Medulla oblongata (tissue), 1 donor: ENCODE data around the gene ULK3.
"Not testable (repeated sequence)": the region's sequence is repeated elsewhere in the genome, so short reads cannot be mapped to it uniquely, and the experiment has no call there.

Experiments used
- DNase-seq: peaks from one replicate; pipeline ENCODE4 v3.0.0-alpha.2; 2015; ENCODE audit errors: extremely low spot score

ULK3 gene, protein sequence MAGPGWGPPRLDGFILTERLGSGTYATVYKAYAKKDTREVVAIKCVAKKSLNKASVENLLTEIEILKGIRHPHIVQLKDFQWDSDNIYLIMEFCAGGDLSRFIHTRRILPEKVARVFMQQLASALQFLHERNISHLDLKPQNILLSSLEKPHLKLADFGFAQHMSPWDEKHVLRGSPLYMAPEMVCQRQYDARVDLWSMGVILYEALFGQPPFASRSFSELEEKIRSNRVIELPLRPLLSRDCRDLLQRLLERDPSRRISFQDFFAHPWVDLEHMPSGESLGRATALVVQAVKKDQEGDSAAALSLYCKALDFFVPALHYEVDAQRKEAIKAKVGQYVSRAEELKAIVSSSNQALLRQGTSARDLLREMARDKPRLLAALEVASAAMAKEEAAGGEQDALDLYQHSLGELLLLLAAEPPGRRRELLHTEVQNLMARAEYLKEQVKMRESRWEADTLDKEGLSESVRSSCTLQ

DNA sequence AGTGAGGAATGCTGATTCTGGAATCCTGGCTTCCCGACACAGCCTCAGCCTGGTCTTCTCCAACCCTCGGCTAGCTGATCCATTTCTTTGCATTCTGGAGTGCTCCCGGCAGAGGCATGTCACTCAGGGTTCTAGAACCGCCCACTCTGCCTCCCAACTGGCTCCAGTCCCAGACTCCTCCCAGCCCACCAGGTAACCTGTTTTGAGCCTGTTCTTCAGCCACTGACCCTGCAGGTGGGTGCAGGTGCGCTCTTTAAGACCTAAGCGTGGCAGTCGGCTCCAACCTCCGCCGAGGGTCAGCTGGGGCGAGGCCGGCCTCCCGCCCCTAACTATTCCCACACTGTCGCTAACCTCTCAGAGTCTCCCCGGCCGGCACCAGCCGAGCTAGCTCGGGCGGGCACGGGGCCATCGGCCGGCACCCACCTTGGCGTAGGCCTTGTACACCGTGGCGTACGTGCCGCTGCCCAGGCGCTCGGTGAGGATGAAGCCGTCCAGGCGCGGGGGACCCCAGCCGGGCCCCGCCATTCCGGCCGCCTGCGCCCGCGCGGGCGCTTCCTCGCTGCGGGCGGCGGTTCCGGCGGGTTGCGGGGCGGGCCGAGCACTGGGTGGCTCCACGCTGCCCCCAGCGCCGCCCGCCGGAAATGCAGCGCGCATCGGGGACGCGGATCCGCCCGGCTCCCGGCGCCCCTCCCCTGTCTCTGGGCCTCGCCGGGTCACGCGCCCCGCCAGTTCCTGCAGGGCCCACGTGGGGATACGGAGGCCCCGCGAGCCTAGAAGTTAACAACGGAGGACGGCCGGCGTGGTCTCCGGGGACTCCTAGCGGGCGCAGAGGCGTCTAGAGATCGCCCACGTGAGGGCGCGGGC is at the start of gene ULK3:
Gene ULK3 (minus strand): TSS at position 576 of the 864 bp plus-strand sequence. CDS start 51 bp downstream, at position 525.
- DNase-seq, result peak; percentile 95

DNA sequence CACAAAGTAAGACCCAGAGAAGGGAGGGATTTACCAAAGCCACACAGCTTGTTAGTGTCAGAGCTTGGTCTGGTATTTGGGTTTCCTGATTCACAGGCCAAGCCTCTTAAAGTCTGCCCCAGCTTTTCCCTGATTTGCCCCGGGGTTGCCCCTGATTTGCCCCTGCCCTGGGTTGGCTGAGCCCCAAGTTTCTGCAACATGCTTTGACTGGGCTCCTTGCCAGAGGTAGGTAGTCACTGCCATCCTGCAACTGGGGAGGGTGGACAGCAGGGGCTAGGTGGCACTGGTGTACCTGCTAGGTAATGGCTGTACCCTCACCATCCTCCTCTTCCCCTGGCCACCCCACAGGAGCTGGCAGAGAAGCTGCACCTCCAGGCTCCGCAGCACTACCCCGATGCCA is 49.4 kb upstream of the ULK3 start:
- DNase-seq, result no peak

DNA sequence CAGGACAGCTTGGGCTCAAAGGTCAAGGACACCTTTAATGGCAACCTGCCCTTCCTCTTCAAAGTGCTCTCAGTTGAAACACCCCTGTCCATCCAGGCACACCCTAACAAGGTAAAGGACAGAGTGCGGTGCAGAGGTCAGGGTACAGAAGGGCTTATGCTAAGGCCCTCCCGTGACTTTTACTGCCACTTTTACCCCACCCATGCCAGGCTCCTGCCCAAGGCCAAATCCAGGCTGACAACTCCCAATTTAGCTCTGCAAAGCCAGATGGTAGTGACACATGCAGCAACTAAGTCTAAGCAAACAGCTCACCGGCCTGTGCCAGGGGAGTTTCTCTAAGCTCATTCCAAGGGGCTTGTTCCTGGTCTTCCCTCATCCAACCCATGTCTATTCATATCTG is 48.5 kb upstream of the ULK3 start:
- no peak for DNase-seq

DNA sequence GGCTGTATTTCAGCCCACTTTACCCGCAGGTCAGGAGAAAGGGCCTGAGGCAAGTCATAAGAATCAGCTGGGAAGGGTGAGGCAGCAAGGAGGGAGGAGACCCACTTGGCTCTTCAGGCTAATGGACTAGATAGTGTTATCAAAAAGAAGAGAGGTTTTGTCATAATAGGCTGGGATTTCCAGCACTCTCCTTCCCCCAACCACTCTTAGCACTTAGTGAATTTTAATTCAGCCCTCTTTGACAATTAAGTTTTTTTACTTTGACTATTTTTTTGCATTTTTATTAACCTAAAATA is 47.7 kb upstream of the ULK3 start:
- DNase-seq, result no peak

DNA sequence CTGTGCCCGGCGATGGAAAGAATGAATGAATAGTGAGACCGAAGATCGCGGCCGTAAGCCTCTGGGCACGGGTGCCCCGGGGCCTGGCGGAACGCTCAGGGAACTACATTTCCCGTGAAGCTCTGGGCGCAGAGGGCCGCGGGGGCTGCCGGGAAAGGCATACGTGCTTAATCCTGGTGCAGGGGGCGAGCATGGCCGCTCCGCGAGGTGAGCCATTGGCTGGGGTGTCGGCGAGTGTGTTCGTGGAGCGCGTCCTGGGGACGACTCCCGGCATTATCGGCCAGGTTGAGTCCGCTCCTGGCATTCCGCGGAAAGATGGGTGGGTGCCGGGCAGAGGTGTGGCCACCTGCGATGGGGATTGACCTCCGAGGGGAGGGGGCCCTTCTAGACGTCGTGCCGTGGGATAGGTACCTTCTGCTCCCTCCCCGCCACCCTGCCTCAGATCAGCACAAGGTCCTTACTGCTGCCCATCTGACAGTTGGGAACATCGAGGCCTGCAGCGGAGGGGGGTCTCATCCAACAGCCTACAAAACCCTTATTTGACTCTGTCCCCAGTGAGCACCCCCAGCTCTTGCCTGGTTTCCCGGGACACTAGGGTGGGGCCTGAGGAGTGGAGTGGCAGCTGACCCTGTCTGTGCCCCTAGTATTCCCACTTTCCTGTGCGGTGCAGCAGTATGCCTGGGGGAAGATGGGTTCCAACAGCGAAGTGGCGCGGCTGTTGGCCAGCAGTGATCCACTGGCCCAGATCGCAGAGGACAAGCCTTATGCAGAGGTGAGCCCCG is 47.1 kb upstream of the ULK3 start, which contains the start of gene MPI:
Gene MPI (plus strand): TSS at position 160 of the 782 bp plus-strand sequence. CDS start 32 bp downstream, at position 192.
- DNase-seq, result peak; percentile 92

DNA sequence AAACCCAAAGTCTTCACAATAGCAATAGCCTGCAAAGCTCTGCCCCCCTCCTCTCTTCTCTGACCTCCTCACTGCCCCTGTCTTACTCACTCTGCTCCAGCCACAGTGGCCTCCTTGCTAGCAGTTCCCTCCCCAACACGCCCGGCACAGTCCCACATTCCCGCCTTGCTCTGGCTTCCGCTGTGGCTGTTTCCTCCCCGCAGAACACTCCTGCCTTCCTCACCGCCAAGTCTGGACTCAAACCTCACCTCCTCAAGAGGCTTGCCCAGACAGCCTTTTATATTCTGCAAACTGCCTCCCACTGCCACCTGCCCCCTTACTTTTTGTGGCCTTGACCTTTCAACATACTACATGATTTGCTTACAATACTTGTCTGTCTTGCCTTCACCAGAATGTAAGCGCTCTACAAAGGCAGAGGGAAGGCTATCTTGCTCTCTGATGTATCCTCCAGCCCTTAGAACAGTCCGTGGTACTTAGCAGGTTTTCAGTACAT is 46.5 kb upstream of the ULK3 start:
- no peak for DNase-seq

DNA sequence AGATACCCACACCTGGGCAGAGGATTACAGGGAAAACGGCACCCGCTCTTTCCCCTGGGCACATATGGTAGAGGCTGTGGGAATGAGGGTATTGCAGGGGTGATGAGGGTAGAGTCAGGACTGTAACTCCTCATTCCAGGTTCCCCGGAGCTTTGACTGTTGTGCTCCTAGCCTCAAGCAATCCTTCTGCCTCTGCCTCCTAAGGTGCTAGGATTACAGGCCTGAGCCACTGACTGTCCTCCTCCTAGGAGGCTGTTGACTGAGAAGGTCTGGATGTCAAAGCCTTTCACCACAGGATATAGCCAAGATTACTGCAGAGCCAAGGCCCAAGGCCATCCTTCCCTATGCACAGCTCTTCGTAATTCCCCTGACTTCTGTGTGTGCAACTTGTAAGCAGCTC is 45.8 kb upstream of the ULK3 start:
- DNase-seq, result no peak

DNA sequence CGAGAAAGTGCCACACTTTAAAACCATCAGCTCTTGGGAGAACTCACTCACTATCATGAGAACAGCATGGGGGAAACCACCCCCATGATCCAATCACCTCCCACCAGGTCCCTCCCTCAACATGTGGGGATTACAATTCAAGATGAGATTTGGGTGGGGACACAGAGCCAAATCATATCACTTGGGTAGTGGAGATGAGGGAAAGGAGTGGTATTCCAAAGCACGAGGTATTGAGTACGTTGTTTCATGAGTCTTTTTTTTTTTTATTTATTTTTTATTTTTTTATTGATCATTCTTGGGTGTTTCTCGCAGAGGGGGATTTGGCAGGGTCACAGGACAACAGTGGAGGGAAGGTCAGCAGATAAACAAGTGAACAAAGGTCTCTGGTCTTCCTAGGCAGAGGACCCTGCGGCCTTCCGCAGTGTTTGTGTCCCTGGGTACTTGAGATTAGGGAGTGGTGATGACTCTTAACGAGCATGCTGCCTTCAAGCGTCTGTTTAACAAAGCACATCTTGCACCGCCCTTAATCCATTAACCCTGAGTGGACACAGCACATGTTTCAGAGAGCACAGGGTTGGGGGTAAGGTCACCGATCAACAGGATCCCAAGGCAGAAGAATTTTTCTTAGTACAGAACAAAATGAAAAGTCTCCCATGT is 44.7 kb upstream of the ULK3 start:
- DNase-seq, result not testable (repeated sequence)

DNA sequence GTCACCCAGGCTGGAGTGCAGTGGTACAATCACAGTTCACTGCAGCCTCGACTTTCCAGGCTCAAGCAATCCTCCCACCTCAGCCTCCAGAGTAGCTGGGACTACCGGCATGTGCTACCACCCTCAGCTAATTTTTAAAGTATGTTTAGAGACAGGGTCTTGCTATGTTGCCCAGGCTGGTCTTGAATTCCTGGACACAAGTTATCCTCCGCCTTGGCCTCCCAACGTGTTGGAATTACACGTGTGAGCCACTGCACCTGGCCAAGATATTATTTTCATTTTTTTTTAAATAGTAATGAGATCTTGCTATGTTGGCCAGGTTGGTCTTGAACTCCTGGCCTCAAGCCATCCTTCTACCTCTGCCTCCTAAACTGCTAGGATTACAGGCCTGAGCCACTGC is 42.5 kb upstream of the ULK3 start:
- DNase-seq, result no peak

DNA sequence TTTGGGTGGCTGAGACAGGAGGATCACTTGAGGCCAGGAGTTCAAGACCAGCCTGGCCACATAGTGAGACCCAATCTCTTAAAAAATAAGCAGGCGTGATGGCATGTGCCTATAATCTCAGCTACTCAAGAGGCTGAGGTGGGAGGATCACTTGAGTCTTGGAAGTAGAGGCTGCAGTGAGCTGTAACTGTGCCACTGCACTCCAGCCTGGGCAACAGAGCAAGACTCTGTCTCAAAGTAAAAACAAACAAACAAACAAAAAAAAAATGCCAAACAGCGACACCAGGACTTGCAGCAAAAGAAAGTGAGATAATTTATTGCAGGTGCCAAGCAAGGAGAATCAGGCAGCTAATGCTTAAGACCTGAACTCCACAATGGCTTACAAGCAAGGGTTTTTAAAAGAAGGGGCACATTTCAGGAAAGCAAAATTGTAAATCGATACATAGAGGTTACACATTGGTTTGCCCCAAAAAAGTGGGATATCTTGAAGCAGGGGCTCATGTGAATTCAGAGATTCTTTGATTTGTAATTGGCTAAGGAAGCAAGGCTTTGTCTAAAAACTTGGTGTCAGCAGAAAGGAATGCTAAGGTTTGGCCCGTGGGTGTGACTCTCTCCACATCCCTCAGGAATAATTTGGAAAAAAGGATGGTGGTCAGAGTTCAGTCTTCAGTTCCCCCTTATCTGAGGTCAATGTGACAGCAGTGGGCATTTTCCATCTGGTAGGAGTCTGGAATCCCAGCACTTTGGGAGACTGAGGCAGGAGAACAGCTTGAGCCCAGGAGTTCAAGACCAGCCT is 41.7 kb upstream of the ULK3 start:
- DNase-seq, result no peak

DNA sequence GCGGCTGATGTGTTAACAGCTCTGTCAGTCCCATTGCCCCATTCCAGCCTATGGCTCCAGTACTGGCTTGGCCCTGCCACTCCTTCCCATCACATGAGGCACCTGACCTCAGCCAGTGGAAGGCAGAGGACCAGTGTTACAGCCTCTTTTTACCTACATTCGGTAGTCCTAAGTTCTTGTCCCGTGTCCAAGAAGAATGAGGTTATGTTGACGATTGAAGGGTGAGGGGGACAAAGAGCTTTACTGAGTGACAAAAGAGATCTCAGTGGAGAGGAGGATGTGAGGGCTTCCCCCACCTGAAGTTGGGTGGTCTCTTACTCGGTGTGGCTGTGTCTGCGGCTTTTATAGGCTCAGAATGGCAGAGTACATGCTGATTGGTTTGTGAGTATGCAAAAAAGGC is 39.6 kb upstream of the ULK3 start:
- DNase-seq, result no peak

DNA sequence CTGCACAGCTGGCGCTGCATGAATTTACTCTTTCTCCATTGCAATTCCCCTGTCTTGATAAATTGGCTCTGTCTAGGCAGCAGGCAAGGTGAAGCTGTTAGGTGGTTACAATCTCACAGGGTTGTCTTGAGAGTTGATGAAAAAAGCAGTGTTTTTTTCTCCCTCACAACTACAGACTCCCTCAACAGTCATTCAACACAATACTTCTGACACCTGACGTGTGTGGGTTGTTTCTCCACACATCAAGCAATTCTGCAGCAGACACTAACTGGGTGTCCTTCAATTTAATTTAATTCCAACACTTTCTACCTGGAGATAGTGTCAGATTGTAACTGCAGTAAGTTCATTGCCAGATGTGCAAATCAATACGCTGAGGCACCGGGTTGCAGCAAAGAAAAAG is 35.3 kb upstream of the ULK3 start:
- no peak for DNase-seq

DNA sequence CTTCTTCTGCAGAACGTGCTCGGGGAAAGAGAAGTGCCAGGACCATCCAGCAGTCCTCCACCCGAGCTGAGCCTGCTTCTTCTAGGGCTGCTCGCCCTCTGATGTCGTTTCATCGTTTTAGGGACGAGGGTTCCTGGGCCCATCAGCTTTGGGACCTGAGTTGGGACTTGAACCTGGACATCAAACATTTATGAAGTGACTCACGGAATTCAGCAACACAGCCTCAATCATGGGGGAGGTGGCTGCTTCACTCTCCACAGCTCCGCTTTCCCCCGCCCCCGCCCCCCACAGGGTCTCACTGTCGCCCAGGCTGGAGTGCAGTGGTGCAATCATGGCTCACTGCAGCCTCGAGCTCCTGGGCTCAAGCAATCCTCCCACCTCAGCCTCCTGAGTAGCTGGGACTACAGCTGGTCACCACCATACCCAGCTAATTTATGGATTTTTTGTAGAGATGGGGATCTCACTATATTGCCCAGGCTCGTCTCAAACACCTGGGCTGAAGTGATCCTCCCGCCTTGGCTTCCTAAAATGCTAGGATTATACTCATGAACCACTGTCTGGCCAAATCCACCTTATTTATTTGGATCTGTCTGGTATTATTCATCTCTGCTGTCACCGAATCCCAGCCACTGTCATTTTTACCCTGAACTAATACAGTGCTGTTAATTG is 30.9 kb upstream of the ULK3 start:
- DNase-seq, result peak; percentile 49

DNA sequence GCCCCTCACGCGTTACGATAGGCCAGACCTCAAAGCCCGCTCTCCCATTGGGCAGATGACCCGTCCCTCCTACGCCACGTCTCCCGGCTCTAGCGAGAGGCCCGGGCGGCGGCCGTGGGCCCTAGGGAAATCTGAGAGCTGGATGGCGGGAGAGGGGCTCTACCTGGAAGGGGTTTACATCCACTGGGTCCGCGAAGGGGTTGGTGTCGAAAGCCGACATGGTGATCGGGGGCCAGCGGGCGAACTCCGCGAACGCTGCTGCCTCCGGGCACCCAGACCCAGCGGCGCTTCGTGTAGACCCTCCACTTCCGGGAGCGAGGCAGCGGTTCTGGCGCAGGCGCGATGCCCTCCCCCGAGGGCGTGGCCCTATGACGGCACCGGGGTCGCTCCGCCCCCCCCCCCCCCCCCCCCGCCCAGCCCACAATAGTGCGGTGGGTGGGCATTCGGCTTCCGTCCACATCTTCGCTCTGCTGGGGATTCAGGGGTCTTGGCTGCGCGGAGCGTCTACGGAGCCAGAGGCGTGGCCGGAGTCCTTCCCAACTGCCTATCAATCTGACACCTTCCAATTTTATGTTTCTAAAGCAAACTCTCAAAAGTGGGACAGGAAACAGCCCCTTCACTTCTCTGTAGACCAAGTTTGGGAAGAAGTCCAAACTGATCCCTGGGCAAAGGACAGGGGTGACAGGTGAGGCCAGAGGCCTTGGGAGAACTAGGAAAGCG is 30.2 kb upstream of the ULK3 start, which contains the start of gene SCAMP2:
Gene SCAMP2 (minus strand): TSS at position 330 of the 720 bp plus-strand sequence. CDS start 110 bp downstream, at position 220.
- DNase-seq, result peak; percentile 98

DNA sequence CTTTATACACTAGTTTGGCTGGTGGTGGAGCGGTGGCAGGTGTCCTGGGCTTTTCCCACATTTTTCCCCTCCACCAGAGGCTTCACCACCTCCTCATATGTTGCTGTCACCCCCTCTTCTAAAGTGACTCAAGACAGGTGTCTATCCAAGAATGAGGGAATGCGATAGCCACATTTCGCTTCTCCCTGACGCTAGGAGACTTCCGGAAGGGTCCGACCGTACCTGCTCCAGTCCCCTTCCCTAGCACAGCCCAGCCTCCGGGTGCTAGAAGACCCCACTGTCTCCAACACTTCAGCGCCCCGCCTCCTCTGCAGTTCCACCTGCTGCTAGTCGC is 29.7 kb upstream of the ULK3 start:
- no peak for DNase-seq

DNA sequence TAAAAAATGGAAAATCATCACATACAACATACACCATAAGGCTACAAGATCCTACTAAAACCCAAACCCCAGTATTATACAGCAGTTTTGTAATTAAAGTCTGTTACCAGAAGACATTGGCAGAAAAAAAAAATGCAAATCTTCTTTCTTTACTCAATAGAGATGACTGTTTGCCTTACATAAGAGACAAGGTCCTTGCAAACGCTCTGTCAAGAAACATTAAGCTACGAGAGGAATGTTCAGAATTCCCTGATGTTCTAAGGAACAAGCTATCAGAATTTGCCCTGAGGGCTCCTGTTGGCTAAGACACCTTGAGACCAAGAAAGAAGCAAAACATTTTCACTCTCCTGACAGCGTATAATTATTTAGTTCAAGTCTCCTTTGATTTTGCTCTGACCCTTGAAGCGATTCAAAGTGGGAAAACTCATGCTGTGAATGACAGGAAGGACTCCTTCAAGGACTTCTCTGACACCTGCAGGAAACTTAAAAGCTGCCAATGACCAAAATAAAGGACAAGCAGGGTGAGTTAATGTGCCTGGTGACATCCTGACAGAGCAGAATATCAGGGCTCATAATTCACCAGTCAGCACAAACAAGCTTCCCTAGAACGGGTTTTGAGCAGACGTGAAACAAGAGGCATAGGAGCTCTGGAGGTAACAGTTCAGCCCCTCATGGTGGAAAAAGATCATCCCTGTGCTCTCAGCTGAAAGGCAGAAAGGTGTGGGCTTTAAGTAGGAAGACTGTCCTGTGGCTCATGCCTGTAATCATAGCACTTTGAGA is 27.7 kb upstream of the ULK3 start:
- DNase-seq, result no peak

DNA sequence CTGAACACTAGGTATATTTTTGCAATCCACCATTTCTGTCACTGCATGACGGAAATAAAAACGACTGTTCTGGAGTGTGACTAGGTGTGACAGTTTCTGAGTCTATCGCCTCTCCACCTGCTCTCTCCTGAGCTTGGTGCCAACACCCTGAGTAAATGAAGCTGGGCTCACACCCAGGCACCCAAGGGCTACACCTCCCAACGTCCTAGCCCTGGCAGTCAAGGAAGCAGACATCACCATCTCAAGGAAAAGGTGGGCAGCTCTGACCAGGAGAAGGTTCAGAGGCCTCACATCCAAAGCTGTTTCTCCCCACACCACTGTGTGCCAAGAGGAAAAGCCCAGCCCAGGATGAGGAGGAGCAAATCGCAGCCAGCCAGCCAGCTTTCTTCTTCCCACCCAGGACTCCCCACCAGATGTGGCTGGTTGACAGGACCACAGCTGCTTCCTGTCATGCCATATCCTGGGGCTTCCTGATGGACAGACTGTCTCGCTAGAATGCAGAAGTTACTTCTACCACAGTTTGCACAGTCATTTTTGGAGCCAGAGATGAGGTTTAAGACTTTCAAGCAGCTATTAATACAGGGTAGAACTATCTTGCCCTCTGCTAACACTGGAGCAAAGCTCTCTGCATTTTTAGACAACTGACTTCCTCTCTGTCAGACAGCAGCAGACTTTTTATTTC is 26.9 kb upstream of the ULK3 start:
- peak; percentile 85 for DNase-seq

DNA sequence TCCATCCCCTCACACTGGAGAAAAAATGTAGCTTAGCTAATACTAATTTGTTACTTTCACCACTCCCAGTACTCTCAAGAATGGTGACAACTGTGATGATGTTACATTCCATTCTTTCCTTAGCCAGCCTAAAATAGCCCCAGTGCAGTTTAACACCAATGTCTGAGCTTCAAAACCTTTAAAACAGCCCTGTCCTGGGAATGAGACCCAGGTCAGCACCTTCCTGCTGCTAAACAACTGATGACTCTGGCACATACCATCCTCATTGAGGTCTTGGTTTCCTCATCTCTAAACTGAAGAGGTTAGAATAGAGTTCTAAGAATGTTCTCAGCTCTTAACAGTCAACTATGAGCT is 26.4 kb upstream of the ULK3 start:
- DNase-seq, result no peak
